ENCODE results near the gene GTF2F1.
A peak's percentile ranks its signal among the peaks of the same experiment; 100 is the strongest.
"Not testable (repeated sequence)": the region's sequence is repeated elsewhere in the genome, so short reads cannot be mapped to it uniquely, and the experiment has no call there.

Gene GTF2F1

GRCh38 chr19:6354098-6354674 is 38.8 kb downstream of the GTF2F1 start:
- DNase-seq, result no peak

GRCh38 chr19:6352381-6353165 is 40.4 kb downstream of the GTF2F1 start:
- no peak for DNase-seq

- no peak for DNase-seq
Measured at GRCh38 chr19:6350688-6351087, 42.3 kb downstream of the GTF2F1 start.

GRCh38 chr19:6349271-6349670 is 43.7 kb downstream of the GTF2F1 start:
- not testable (repeated sequence) for DNase-seq

GRCh38 chr19:6343462-6343861 is 49.5 kb downstream of the GTF2F1 start:
- DNase-seq, result no peak

GRCh38 chr19:6340493-6341201 is 52.3 kb downstream of the GTF2F1 start:
- DNase-seq, result peak; percentile 13

- no peak for DNase-seq
Measured at GRCh38 chr19:6334490-6335285, 58.3 kb downstream of the GTF2F1 start.

GRCh38 chr19:6333439-6333838 is 59.5 kb downstream of the GTF2F1 start, which contains the start of gene ACER1:
ACER1 (minus strand) TSS chr19:6333612; CDS start chr19:6333551, 61 bp downstream.
- DNase-seq, result no peak

Measured in stimulated activated CD4-positive, alpha-beta T cell treated with anti-CD3 and anti-CD28 coated beads, Interleukin-15, amount 100 ng/mL, for 24 hours (primary cell).